ENCODE results near the gene SRPRA.

- TF ChIP-seq CTCF (IDR thresholded peaks at IDR 0.05; ENCODE audit: low read length): no peak
- no peak for TF ChIP-seq EZH2phosphoT487 (IDR thresholded peaks at IDR 0.05; ENCODE audit: low read length)
Observed at GRCh38 chr11:126254819-126255218, 13.9 kb downstream of the SRPRA start.

Data from MM.1S (cell line).